CD14-positive monocyte (primary cell): ENCODE results near the gene UNKL. TPM values are rescaled to one million over a fixed set of nuclear protein-coding genes. Genes with fewer than 3 reads are reported as not detected.

ENCODE experiments used
- DNase-seq, 3 donors: peaks; one replicate each; pipeline ENCODE4 v3.0.0-alpha.2; 2011 to 2022
- H2AFZ ChIP-seq: 2 replicates; pipeline ENCODE4 v1.6.0; 2012; ENCODE audit warnings: mild to moderate bottlenecking, low read depth, low read length, inconsistent platforms; ENCODE audit not compliant: insufficient read depth, poor library complexity, severe bottlenecking
- H3K27ac ChIP-seq, 2 donors: 1 replicate in 1 of 2; 2 replicates in 1 of 2; pipeline ENCODE4 v1.5.1; 2012 to 2013; ENCODE audit warnings: low read length in 2 of 2, control low read depth in 1 of 2, inconsistent platforms in 1 of 2, low read depth in 1 of 2, mild to moderate bottlenecking in 1 of 2
- H3K27me3 ChIP-seq, 2 donors: one replicate each; pipeline versions ENCODE4 v1.6.0 to v1.6.1; 2011 to 2013; ENCODE audit warnings: low read length in 2 of 2; ENCODE audit not compliant: control insufficient read depth in 2 of 2, insufficient read depth in 2 of 2
- H3K36me3 ChIP-seq, 2 donors: replicated peaks in 1 of 2; 1 replicate in 1 of 2; 2 replicates in 1 of 2; pipeline versions ENCODE4 v1.5.1 to v1.6.1; 2012 to 2013; ENCODE audit warnings: low read length in 2 of 2, control low read depth in 1 of 2, inconsistent platforms in 1 of 2, mild to moderate bottlenecking in 1 of 2; ENCODE audit not compliant: insufficient read depth in 2 of 2, control insufficient read depth in 1 of 2
- H3K4me1 ChIP-seq, 2 donors: 1 replicate in 1 of 2; 2 replicates in 1 of 2; pipeline versions ENCODE4 v1.5.1 to v1.6.1; 2012 to 2013; ENCODE audit warnings: low read length in 2 of 2, control low read depth in 1 of 2, inconsistent platforms in 1 of 2, mild to moderate bottlenecking in 1 of 2, moderate library complexity in 1 of 2; ENCODE audit not compliant: insufficient read depth in 2 of 2, control insufficient read depth in 1 of 2
- H3K4me2 ChIP-seq: replicated peaks from 2 replicates; pipeline ENCODE3; 2012; ENCODE audit warnings: low read length, moderate library complexity, mild to moderate bottlenecking; ENCODE audit not compliant: poor library complexity, severe bottlenecking; ENCODE audit errors: extremely low read depth
- H3K4me3 ChIP-seq, 3 experiments: fragments of 200-600 bp in 1 of 3; sonication (generic) in 1 of 3; replicated peaks in 1 of 3; 1 replicate in 2 of 3; 2 replicates in 1 of 3; pipeline ENCODE4 v1.5.1; 2011 to 2013; ENCODE audit warnings: low read length in 3 of 3, mild to moderate bottlenecking in 3 of 3, control low read depth in 2 of 3, low read depth in 2 of 3, inconsistent platforms in 1 of 3, moderate library complexity in 1 of 3
- H3K79me2 ChIP-seq: 2 replicates; pipeline ENCODE4 v1.6.0; 2012; ENCODE audit warnings: mild to moderate bottlenecking, control low read depth, inconsistent platforms, low read length, moderate library complexity; ENCODE audit not compliant: insufficient read depth
- H3K9ac ChIP-seq: 2 replicates; pipeline ENCODE4 v1.6.0; 2017; ENCODE audit warnings: low read length, mild to moderate bottlenecking; ENCODE audit not compliant: insufficient read depth, poor library complexity, severe bottlenecking
- H3K9me3 ChIP-seq, 2 donors: replicated peaks in 1 of 2; 1 replicate in 1 of 2; 2 replicates in 1 of 2; pipeline versions ENCODE4 v1.5.1 to v1.6.1; 2012 to 2013; ENCODE audit warnings: low read length in 2 of 2, control low read depth in 1 of 2; ENCODE audit not compliant: control insufficient read depth in 1 of 2, insufficient read depth in 1 of 2
- H4K20me1 ChIP-seq: 2 replicates; pipeline ENCODE4 v1.6.0; 2012; ENCODE audit warnings: mild to moderate bottlenecking, low read length, control low read depth, moderate library complexity; ENCODE audit not compliant: insufficient read depth
- H3K27ac Mint-ChIP-seq, 7 donors: one replicate each; pipeline ENCODE4 v1.8.0; 2020; ENCODE audit warnings: mild to moderate bottlenecking in 7 of 7, mixed read lengths in 7 of 7, moderate library complexity in 6 of 7, inconsistent platforms in 2 of 7
- H3K27me3 Mint-ChIP-seq, 3 donors: one replicate each; pipeline ENCODE4 v1.8.0; 2021 to 2022; ENCODE audit warnings: low read depth in 3 of 3, mild to moderate bottlenecking in 3 of 3, mixed read lengths in 3 of 3, moderate library complexity in 3 of 3, inconsistent platforms in 1 of 3
- H3K36me3 Mint-ChIP-seq, 2 donors: one replicate each; pipeline ENCODE4 v1.8.0; 2020; ENCODE audit warnings: mixed read lengths in 2 of 2, inconsistent platforms in 1 of 2, mild to moderate bottlenecking in 1 of 2
- H3K4me1 Mint-ChIP-seq: one replicate; pipeline ENCODE4 v1.8.0; 2020; ENCODE audit warnings: mild to moderate bottlenecking, mixed read lengths
- H3K4me3 Mint-ChIP-seq, 2 donors: one replicate each; pipeline ENCODE4 v1.8.0; 2020; ENCODE audit warnings: mild to moderate bottlenecking in 2 of 2, mixed read lengths in 2 of 2, moderate library complexity in 1 of 2
- H3K9me3 Mint-ChIP-seq, 7 donors: one replicate each; pipeline ENCODE4 v1.8.0; 2020 to 2022; ENCODE audit warnings: mixed read lengths in 7 of 7, mild to moderate bottlenecking in 6 of 7, moderate library complexity in 6 of 7, inconsistent platforms in 2 of 7
- CTCF ChIP-seq: fragments of 200-600 bp; IDR thresholded peaks from one replicate; pipeline ENCODE4 v1.8.0; 2022; ENCODE audit warnings: antibody characterized with exemption, mild to moderate bottlenecking
- WGBS: methylation state at CpG from one replicate; pipeline ENCODE4 v1.1.5; 2013; ENCODE audit warnings: missing lambda C conversion rate; ENCODE audit not compliant: insufficient coverage; 5-methylcytosine and 5-hydroxymethylcytosine counted together
- intact Hi-C, 2 donors: fragments of 100-400 bp; cut with micrococcal nuclease; formaldehyde crosslinking; loops; one replicate each; pipeline versions ENCODE4 v1.15.0 to v1.15.1; 2023
- polyA plus RNA-seq, 3 donors: library from polyadenylated mRNA; depleted of rRNA in 1 of 3; unstranded in 2 of 3; stranded (reverse) in 1 of 3; fragments of 300-500 nt in 2 of 3; fragments of >200 nt in 1 of 3; fragmentation: Illumina TruSeq in 2 of 3; gene quantifications; 1 replicate in 2 of 3; 2 replicates in 1 of 3; pipeline ENCODE4 v1.2.3, GENCODE V29; 2012 to 2021

The UNKL gene
- polyA plus RNA-seq, 3 donors = 1.2 to 19.9 (median 2.2) TPM

GRCh38 chr16:1437606-1438005, 23.1 kb upstream of the UNKL start:
- no peak overlapping the region for H2AFZ ChIP-seq
- H3K79me2 ChIP-seq = no peaks in the 10 kb centered on the region
- Mint-ChIP-seq H3K36me3 (peaks cover 0 to 15% of the 10 kb centered on the region in 2 donors), H3K4me3 (no peak overlapping the region), H3K27me3 (peaks cover 0 to 13% (median 3%) of the 10 kb centered on the region in 3 donors), H3K27ac (no peak overlapping the region), H3K4me1 (no peaks in the 10 kb centered on the region), H3K9me3 (no peaks in the 10 kb centered on the region)
- TF ChIP-seq CTCF = no peak
- no peaks in the 10 kb centered on the region for H4K20me1 ChIP-seq
- H3K9ac ChIP-seq = no peak overlapping the region
- DNase-seq = no peak
- peaks cover 0 to 4% of the 10 kb centered on the region in 2 donors for H3K36me3 ChIP-seq
- 95% methylated on average over 20 of the region's 22 CpGs for WGBS
- H3K27ac ChIP-seq = no peak overlapping the region
- intact Hi-C loops = no loop called here
- H3K9me3 ChIP-seq = no peaks in the 10 kb centered on the region
- H3K4me2 ChIP-seq = no peak overlapping the region
- peaks cover 0 to 13% of the 10 kb centered on the region in 2 donors for H3K27me3 ChIP-seq
- H3K4me3 ChIP-seq = no peak overlapping the region
- H3K4me1 ChIP-seq = peaks cover 0 to 10% of the 10 kb centered on the region in 2 donors

GRCh38 chr16:1436731-1437355, 22.3 kb upstream of the UNKL start:
- H3K4me2 ChIP-seq = no peak overlapping the region
- Mint-ChIP-seq H3K36me3 (peaks cover 0 to 15% of the 10 kb centered on the region in 2 donors), H3K27me3 (peaks cover 3 to 20% (median 6%) of the 10 kb centered on the region in 3 donors), H3K4me1 (peaks cover 3% of the 10 kb centered on the region), H3K27ac (no peak overlapping the region), H3K9me3 (peaks cover 0 to 2% (median 0%) of the 10 kb centered on the region in 7 donors), H3K4me3 (no peak overlapping the region)
- H3K36me3 ChIP-seq = peaks cover 0 to 4% of the 10 kb centered on the region in 2 donors
- TF ChIP-seq CTCF = no peak
- no peaks in the 10 kb centered on the region for H4K20me1 ChIP-seq
- intact Hi-C loops = no loop called here
- no peak overlapping the region for H3K4me3 ChIP-seq
- H3K79me2 ChIP-seq = no peaks in the 10 kb centered on the region
- no peak overlapping the region for H2AFZ ChIP-seq
- H3K9me3 ChIP-seq = no peaks in the 10 kb centered on the region
- peaks cover 0 to 19% of the 10 kb centered on the region in 2 donors for H3K27me3 ChIP-seq
- DNase-seq = no peak
- no peak overlapping the region for H3K27ac ChIP-seq
- WGBS = 94% methylated on average over 45 of the region's 47 CpGs
- H3K9ac ChIP-seq = no peak overlapping the region
- H3K4me1 ChIP-seq = peaks cover 0 to 13% of the 10 kb centered on the region in 2 donors
